GM18870 (cell line): ENCODE data around the gene PFKFB4.

ENCODE experiments used
- ATAC-seq: cut with Tn5 transposase; IDR thresholded peaks from one replicate; pipeline ENCODE4 v1.9.1; 2021; ENCODE audit warnings: moderate library complexity; ENCODE audit not compliant: unreplicated experiment

Gene PFKFB4

GRCh38 chr3:48585411-48585810 is 28.8 kb upstream of the PFKFB4 start:
- no peak for ATAC-seq

DNA sequence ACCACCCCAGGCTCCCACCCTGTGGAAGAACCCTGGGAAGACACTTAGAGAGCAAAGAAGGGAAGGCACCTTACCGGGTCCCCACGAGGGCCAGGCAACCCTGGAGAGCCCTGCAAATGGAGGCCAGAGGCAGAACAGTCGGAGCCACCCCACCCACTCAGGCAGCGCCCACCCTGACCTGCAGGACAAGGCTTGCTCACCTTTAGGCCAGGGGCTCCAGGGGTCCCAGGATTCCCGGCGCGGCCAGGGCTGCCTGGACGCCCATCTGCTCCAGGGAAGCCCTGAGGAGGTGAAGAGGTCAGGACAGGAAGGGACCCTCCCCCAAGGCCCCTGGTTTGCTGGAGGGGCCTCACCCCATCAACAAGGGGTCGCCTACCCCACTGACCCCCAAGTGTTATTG is 28.2 kb upstream of the PFKFB4 start:
- no peak for ATAC-seq

DNA sequence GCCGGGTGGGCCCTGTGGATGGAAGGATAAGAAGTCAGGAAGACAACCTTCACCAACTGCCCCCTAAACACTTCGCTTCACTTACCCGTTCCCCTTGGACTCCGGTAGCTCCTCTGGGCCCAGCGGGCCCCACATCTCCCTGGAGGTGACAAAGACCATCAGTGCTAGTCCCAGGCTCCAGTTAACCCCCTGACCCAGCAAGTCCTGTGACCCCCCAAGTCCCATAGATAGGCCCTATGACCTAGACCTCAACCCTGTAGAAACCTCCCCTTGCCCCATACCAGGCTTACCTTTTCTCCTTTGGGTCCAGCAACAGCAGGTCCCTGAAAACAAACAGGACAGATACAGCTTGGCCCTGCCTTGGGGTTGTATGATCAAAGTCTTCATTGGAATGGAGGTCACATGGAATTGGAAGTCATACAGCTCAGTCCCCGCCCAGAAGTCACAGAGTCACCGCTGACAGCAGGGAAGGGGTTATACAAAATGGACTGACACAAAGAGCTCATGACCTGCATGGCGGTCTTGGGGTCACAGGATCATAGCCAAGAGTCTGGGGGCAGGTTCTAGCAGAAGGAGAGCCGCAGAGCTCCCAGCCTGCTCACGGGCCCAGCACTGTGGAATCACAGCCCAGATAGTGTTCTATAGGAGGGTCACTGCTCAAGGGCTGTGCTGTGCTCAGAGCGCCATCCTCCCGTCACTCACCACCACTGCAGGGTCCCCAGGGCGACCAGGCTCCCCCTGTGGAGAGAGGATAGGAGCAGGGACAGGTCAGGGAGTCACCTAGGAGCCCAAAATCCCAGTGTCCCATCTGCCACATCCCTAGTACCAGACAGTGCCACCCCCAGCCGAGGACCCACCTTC is 25.2 kb upstream of the PFKFB4 start:
- ATAC-seq: no peak

DNA sequence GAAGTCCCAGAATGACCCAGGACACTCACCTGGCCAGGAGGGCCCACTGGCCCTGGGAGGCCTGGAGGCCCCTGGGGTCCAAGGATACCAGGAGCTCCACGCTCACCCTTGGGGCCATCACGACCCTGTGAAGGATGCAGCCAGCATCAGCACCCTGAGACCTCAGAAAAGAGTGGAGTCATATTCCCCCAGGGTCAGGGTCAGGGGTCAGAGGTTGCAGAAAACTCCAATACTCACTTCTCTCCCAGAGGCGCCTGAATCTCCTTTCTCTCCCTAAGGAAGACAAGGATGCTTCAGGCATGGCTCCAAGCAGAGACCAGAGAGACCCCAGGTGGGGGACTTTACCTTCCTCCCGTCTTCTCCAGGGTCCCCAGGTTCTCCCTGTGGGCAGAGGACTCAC is 20.0 kb upstream of the PFKFB4 start:
- ATAC-seq: no peak

DNA sequence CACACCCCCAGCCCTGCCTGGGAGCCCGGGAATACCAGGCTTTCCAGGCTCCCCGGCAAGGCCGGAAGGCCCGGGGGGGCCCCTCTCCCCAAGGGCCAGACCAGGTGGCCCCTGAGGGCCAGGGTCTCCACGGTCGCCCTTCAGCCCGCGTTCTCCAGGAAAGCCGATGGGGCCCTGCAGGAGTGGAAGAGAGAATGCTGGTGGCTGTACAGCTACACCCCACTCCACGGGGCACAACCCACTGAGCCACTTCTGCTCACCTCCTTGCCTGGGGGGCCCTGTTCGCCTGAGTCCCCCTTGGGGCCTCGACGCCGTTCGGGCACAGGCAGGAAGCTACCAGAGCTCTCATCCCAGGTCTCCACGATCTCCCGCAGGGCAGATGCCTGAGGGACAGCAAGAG is 18.8 kb upstream of the PFKFB4 start:
- no peak for ATAC-seq

GRCh38 chr3:48573973-48574585 is 17.5 kb upstream of the PFKFB4 start:
- no peak for ATAC-seq

DNA sequence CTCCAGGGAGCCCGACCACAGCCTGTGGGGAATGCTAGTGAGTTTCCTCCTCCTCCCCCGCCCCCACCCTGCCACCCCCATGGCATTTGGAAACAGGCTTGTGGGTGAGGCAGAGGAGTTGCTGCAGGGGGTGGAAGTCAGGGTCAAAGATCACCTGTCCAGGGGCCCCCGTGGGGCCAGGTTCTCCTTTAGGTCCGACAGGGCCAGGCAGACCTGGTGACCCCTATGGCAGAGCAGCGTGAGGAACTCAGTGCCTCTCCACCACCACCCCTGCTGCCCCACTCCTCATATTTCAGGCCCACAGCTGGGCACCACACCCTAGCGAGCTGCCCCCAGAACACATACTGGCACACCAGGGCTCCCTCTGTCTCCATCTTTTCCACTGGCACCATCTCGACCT is 15.9 kb upstream of the PFKFB4 start:
- no peak for ATAC-seq

- no peak for ATAC-seq
Measured at GRCh38 chr3:48571938-48572337, 15.3 kb upstream of the PFKFB4 start.

DNA sequence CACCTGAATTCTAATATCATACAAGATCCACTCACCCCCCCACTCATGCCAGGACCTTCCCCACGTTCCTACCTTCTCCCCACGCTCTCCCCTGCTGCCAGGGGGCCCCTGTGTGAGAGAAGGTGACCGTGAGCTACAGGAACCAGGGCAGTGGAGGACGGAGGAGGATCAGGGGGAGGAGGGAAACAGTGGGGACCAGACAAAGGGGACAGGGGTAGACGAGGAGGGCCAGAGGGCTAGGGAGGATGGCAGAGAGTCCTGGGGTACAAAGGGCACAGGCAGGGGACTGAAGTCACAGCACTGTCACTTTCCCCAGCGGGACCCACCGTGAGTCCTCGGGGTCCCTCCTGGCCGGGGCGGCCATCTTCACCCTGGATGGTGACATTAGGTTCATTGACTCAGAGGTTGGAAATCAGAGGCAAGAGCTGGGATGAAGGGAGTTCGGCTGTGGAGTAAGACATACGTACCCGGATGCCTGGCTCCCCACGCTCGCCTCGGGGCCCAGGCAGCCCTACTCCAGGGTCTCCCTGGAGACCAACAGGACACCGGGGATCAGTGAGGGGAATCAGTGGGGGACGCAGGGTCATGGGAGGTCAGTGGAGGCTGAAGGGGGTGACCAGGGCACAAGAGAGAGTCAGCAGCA is 13.3 kb upstream of the PFKFB4 start:
- no peak for ATAC-seq

DNA sequence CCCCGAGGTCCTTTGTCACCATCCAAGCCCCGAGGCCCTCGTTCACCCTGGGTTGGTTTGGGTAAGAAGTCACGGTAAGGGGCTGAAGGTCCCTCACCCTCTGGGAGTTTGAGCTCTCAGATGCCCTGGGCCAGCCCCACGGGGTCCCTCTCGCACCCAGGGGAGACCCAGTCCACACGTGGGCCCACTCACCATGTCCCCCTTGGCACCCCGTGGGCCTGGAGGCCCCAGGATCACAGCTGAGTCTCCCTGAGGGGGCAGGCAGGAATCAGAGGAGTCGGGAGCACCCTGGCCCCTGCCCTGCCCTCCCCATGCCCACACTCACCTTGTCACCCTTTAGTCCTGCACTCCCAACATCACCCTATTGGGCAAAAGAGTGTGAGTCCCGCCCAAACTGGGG is 12.8 kb upstream of the PFKFB4 start:
- ATAC-seq: no peak

- ATAC-seq: no peak
Measured at GRCh38 chr3:48568476-48568875, 11.9 kb upstream of the PFKFB4 start.

- no peak for ATAC-seq
Measured at GRCh38 chr3:48567500-48567899, 10.9 kb upstream of the PFKFB4 start.

- no peak for ATAC-seq
Measured at GRCh38 chr3:48567090-48567489, 10.5 kb upstream of the PFKFB4 start.

- ATAC-seq: no peak
Measured at GRCh38 chr3:48566401-48566760, 9.8 kb upstream of the PFKFB4 start.

GRCh38 chr3:48565591-48566400 is 9.2 kb upstream of the PFKFB4 start:
- no peak for ATAC-seq

DNA sequence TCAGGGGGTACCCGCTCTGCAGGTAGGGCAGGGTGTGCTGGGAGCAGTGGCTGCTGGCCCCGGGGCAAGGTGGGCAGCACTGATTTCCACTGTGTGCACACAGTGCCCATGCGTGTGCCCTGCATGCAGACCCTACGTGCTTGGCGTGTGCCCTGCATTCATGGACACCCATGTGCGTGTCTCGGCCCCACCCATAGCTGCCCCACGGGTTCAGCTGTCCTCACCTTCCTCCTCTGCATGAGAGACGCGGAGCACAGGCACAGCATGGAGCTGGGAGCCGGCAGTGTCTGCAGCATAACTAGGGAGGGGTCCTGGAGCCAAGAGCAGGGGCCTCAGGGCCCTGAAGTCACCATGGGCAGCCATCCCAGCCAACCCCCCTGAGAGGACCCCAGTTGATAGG is 8.6 kb upstream of the PFKFB4 start:
- no peak for ATAC-seq

DNA sequence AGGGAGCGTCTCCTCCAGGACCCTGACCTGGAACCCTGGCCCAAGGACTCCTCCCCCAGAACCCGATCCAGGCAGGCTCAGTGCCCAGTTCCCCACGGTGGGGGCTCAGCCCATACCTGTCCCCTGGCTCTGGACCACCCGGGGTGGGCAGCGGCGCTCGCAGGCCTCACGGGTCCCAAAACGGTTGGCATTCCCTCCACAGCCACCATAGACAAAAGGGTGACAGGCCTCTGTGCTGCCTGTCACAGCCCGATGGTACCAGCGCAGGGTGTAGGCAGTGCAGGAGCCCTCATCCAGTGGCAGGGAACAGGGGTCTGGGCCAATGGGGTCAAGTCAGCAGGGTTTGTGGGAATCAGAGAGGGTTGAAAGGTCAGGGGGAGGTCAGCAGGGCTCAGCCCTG is 8.1 kb upstream of the PFKFB4 start:
- ATAC-seq: no peak

DNA sequence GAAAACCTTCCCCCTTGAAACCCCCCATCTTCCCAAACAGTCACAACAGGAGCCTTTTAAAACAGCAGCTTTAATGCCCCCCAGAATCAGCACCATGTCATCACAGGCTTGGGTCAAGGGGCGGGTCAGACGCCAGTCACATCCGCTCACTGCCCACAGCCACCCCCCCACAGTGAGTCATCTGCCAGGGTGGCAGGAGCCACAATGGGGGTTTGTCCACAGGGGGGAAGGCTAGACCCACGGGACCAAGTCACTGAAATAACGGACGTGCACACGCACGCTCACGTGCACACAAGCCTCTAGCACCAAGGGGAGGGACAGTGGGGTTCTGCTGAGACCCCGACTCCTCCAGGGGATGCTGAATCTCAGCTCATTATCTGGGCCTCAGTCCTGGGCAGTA is 7.4 kb upstream of the PFKFB4 start:
- no peak for ATAC-seq

DNA sequence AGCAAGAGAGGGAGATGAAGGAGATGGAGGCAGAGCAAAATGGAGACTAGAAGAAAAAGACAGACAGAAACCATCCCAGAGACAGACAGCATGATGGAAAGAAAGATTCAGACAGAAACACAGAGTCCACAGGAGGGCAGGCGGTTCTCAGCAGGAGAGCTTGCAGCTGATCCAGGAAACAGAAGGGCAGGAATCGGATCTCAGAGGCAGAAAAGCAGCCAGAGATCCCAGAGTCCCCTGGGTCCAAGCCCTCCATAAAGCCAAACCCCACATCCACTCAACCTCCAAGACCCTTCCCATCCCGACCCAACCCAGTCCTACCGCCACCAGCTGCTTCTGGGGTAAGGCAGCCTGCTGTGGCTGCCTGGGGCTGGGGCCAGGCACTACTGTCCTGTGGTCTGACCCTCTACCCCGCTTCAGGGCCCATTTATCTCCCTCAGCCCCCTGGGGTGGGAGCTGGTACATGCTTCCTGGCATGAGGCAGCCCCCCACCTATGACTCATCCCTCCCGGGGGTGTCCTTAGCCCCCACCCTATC is 6.8 kb upstream of the PFKFB4 start, which contains the start of gene UCN2:
TSS of gene UCN2 (minus strand) at position 400 of the 537 bp plus-strand sequence. CDS start 657 bp downstream, outside the sequence.
- no peak for ATAC-seq

DNA sequence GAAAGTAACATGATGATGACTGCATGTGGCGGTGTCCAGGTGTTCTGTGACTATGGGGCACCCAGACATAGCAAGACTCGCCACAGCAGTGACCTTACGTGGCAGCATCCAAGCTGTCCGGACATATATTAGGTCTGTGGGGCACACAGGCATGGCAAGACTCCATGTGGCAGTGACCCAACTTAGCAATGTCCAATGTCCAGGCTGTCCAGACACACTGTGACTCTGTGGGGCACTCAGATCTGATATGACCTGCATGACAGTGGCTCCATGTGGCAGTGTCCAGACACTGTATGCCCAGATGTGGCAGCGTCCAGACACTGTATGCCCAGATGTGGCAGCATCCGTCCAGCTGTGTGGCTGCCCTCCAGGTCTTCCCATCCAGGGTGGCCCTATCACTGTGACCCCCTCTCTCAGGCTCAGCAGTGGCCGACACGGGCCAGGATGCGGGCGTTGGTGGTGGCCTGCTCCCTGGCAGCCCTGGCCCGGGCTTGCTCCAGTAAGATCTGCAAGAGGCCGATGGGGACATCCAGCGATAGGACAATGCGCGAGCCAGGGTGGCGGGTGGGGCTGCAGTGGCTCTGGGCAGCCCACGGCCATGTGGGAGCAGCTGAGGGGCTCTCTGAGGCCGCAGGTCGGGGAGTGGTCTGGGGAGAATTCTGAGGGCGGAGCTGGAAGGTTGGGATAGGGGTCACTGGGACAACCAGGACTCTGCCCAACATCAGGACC is 5.9 kb upstream of the PFKFB4 start:
- no peak for ATAC-seq
